H1 (cell line): ENCODE data around the gene HMCN1. TPM values are rescaled to one million over a fixed set of nuclear protein-coding genes. Genes with fewer than 3 reads are reported as not detected.

ENCODE experiments used
- ATF2 ChIP-seq: IDR thresholded peaks from 2 replicates; pipeline ENCODE4 v1.6.1; 2012; ENCODE audit warnings: low read length, inconsistent platforms
- BRCA1 ChIP-seq: IDR thresholded peaks from 2 replicates; pipeline ENCODE4 v1.6.1; 2012; ENCODE audit warnings: low read depth, low read length, improper control_type of control experiment
- CHD7 ChIP-seq: fragments of 300-600 bp; sonication (generic); IDR thresholded peaks from 2 replicates; pipeline ENCODE4 v1.7.1; 2012; ENCODE audit warnings: low read length, moderate library complexity, mild to moderate bottlenecking, inconsistent platforms; ENCODE audit not compliant: insufficient replicate concordance
- FOSL1 ChIP-seq: IDR thresholded peaks from 2 replicates; pipeline ENCODE4 v1.6.1; 2011; ENCODE audit warnings: mild to moderate bottlenecking, low read depth, low read length, moderate library complexity; ENCODE audit not compliant: insufficient read depth
- GTF2F1 ChIP-seq: IDR thresholded peaks from 2 replicates; pipeline ENCODE4 v1.6.1; 2012; ENCODE audit warnings: low read depth, low read length, improper control_type of control experiment, borderline replicate concordance
- NRF1 ChIP-seq: IDR thresholded peaks from 2 replicates; pipeline ENCODE4 v1.6.1; 2011; ENCODE audit warnings: mild to moderate bottlenecking, low read depth, low read length, improper control_type of control experiment
- POLR2A ChIP-seq, 2 experiments: IDR thresholded peaks; 1 replicate in 1 of 2; 2 replicates in 1 of 2; pipeline ENCODE4 v1.6.1; 2011; ENCODE audit warnings: low read depth in 2 of 2, low read length in 2 of 2, mild to moderate bottlenecking in 2 of 2; ENCODE audit errors: control extremely low read depth in 1 of 2
- RBBP5 ChIP-seq: IDR thresholded peaks from 2 replicates; pipeline ENCODE4 v1.7.1; 2012; ENCODE audit warnings: low read depth, mild to moderate bottlenecking, inconsistent platforms, low read length, moderate library complexity, borderline replicate concordance
- SAP30 ChIP-seq: fragments of 300-600 bp; sonication (generic); IDR thresholded peaks from 2 replicates; pipeline ENCODE4 v1.7.1; 2012; ENCODE audit warnings: low read length, moderate library complexity, mild to moderate bottlenecking, inconsistent platforms; ENCODE audit not compliant: insufficient read depth, insufficient replicate concordance
- TAF7 ChIP-seq: optimal IDR thresholded peaks from 2 replicates; pipeline ENCODE3; 2011; ENCODE audit warnings: low read depth, mild to moderate bottlenecking, inconsistent platforms, low read length, moderate library complexity, borderline replicate concordance
- polyA plus RNA-seq, 7 experiments: library from polyadenylated mRNA; depleted of rRNA in 3 of 7; stranded (reverse) in 5 of 7; unstranded in 2 of 7; fragments of >200 nt in 5 of 7; fragments of 200-250 nt in 2 of 7; gene quantifications; 1 replicate in 5 of 7; 2 replicates in 1 of 7; 4 replicates in 1 of 7; pipeline versions ENCODE4 v1.2.1 to v1.2.3, GENCODE V29; 2011 to 2013; ENCODE audit warnings: missing spikeins in 2 of 7, mixed read lengths in 2 of 7
- total RNA-seq: library from RNA; stranded (reverse); fragmentation: NEBNext Ultra II Directional; extraction: Animal tissue kit (Norgen Biotek cat#: 25700); gene quantifications from 2 replicates; pipeline ENCODE4 v1.2.1, GENCODE V29; 2021

Gene HMCN1
- total and polyA plus RNA-seq, 2 of the 8 experiments (the other 6 are each of a cell fraction or from before 2014, with no cell fraction given): 13.8 to 14.6 TPM

GRCh38 chr1:186027621-186028020 is 293.4 kb downstream of the HMCN1 start (continued):
- no peak for TF ChIP-seq CHD7
- TF ChIP-seq TAF7: no peak
- no peak for TF ChIP-seq FOSL1
- no peak for TF ChIP-seq RBBP5
- TF ChIP-seq ATF2: no peak
- no peak for TF ChIP-seq SAP30
- no peak for TF ChIP-seq GTF2F1
- TF ChIP-seq POLR2A (IDR thresholded peaks at IDR 0.05; ENCODE audit: control extremely low read depth in 1 of 2, low read depth in 2 of 2, low read length in 2 of 2): no peak
- TF ChIP-seq BRCA1: no peak
- TF ChIP-seq NRF1: no peak
